Measurements from ENCODE around the gene PRDX1. TPM values are rescaled to one million over a fixed set of nuclear protein-coding genes. Genes with fewer than 3 reads are reported as not detected.

The PRDX1 gene
- polyA plus RNA-seq, 1 donor: 129 TPM

Other genes starting within 250 kb of the PRDX1 start
- 1.8 TPM for gene HPDL, start 195.0 kb downstream of the PRDX1 start, polyA plus RNA-seq (ENCODE audit: insufficient read length)
- gene TOE1, start 181.7 kb downstream of the PRDX1 start, polyA plus RNA-seq (ENCODE audit: insufficient read length): 7.1 TPM
- gene MUTYH, start 181.4 kb downstream of the PRDX1 start, polyA plus RNA-seq (ENCODE audit: insufficient read length): 16.0 TPM
- 2.1 TPM for gene TESK2, start 30.7 kb downstream of the PRDX1 start, polyA plus RNA-seq (ENCODE audit: insufficient read length)
- gene CCDC163, start 21.8 kb downstream of the PRDX1 start, polyA plus RNA-seq (ENCODE audit: insufficient read length): 1.0 TPM
- 8.7 TPM for gene MMACHC, start 21.6 kb downstream of the PRDX1 start, polyA plus RNA-seq (ENCODE audit: insufficient read length)
- 77.2 TPM for gene AKR1A1, start 28.9 kb upstream of the PRDX1 start, polyA plus RNA-seq (ENCODE audit: insufficient read length)
- 139 TPM for gene NASP, start 62.2 kb upstream of the PRDX1 start, polyA plus RNA-seq (ENCODE audit: insufficient read length)
- 1.8 TPM for gene CCDC17, start 102.2 kb upstream of the PRDX1 start, polyA plus RNA-seq (ENCODE audit: insufficient read length)
- gene GPBP1L1, start 164.6 kb upstream of the PRDX1 start, polyA plus RNA-seq (ENCODE audit: insufficient read length): 66.9 TPM
- 30.4 TPM for gene TMEM69, start 166.3 kb upstream of the PRDX1 start, polyA plus RNA-seq (ENCODE audit: insufficient read length)
- 18.8 TPM for gene IPP, start 228.8 kb upstream of the PRDX1 start, polyA plus RNA-seq (ENCODE audit: insufficient read length)